Caco-2 (cell line): ENCODE results near the gene CTF1. TPM values are rescaled to one million over a fixed set of nuclear protein-coding genes. Genes with fewer than 3 reads are reported as not detected.

Source experiments
- BruUV-seq: library from RNA; stranded (reverse); fragments of 400-500 nt; replicated peaks from 2 replicates; lab custom pipeline; 2021; lab: Mats Ljungman, UMichigan
- CTCF ChIA-PET: fragments of 300-600 bp; sonication (Branson Sonifier 250); formaldehyde crosslinking; loops from one replicate; lab custom pipeline; 2022; ENCODE audit warnings: antibody characterized with exemption; lab: Charles Lee
- POLR2A ChIA-PET: fragments of 300-600 bp; sonication (Branson Sonifier 250); formaldehyde crosslinking; loops from one replicate; lab custom pipeline; 2022; ENCODE audit warnings: antibody characterized with exemption; lab: Charles Lee
- DNase-seq, 2 experiments: peaks; one replicate each; pipeline versions ENCODE4 v3.0.0 to v3.0.0-alpha.2; 2020 to 2022
- H3K27me3 ChIP-seq: replicated peaks from 2 replicates; pipeline ENCODE4 v1.6.0; 2011; ENCODE audit warnings: low read length; ENCODE audit not compliant: control insufficient read depth, insufficient read depth
- H3K36me3 ChIP-seq: 2 replicates; pipeline ENCODE4 v1.5.1; 2011; ENCODE audit warnings: low read length; ENCODE audit not compliant: control insufficient read depth, insufficient read depth
- H3K4me1 ChIP-seq: fragments of 250-450 bp; sonication (Bioruptor Pico); 2 replicates; pipeline ENCODE4 v1.5.1; 2020; ENCODE audit warnings: mild to moderate bottlenecking
- H3K4me3 ChIP-seq: 2 replicates; pipeline ENCODE4 v1.5.1; 2011; ENCODE audit warnings: low read depth, mild to moderate bottlenecking, control low read depth, low read length
- H3K9me3 ChIP-seq: fragments of 250-450 bp; sonication (Bioruptor Pico); 2 replicates; pipeline ENCODE4 v1.5.1; 2020; ENCODE audit warnings: mild to moderate bottlenecking, moderate library complexity
- H3K27ac Mint-ChIP-seq: one replicate; pipeline ENCODE4 v1.8.0; 2022; ENCODE audit warnings: mixed read lengths; ENCODE audit not compliant: unreplicated experiment
- H3K27me3 Mint-ChIP-seq: one replicate; pipeline ENCODE4 v1.8.0; 2022; ENCODE audit warnings: mixed read lengths; ENCODE audit not compliant: insufficient read depth, unreplicated experiment
- H3K36me3 Mint-ChIP-seq: one replicate; pipeline ENCODE4 v1.8.0; 2022; ENCODE audit warnings: mild to moderate bottlenecking, mixed read lengths; ENCODE audit not compliant: insufficient read depth, unreplicated experiment
- H3K4me1 Mint-ChIP-seq: one replicate; pipeline ENCODE4 v1.8.0; 2022; ENCODE audit warnings: low read depth, mixed read lengths; ENCODE audit not compliant: unreplicated experiment
- H3K4me3 Mint-ChIP-seq: one replicate; pipeline ENCODE4 v1.8.0; 2022; ENCODE audit warnings: mild to moderate bottlenecking, moderate library complexity, mixed read lengths; ENCODE audit not compliant: unreplicated experiment
- H3K9me3 Mint-ChIP-seq: one replicate; pipeline ENCODE4 v1.8.0; 2022; ENCODE audit warnings: mixed read lengths; ENCODE audit not compliant: unreplicated experiment
- CTCF ChIP-seq, 2 experiments: fragments of 200-600 bp in 1 of 2; IDR thresholded peaks; 1 replicate in 1 of 2; 2 replicates in 1 of 2; pipeline versions ENCODE4 v1.5.1 to v1.8.0; 2011 to 2022; ENCODE audit warnings: antibody characterized with exemption in 1 of 2, control low read depth in 1 of 2, inconsistent platforms in 1 of 2, low read depth in 1 of 2, low read length in 1 of 2, mild to moderate bottlenecking in 1 of 2, moderate library complexity in 1 of 2; ENCODE audit not compliant: insufficient read depth in 1 of 2, severe bottlenecking in 1 of 2, unreplicated experiment in 1 of 2
- intact Hi-C: fragments of 100-400 bp; cut with micrococcal nuclease; formaldehyde crosslinking; loops from one replicate; pipeline ENCODE4 v1.10.0; 2022; ENCODE audit not compliant: unreplicated experiment
- total RNA-seq: library from RNA; stranded (reverse); gene quantifications from 2 replicates; pipeline ENCODE4 v1.2.3, GENCODE V29; 2022

CTF1 gene
- total RNA-seq, 1 experiment from 2014 or later: 2.4 TPM

- H3K27ac Mint-ChIP-seq: no peak overlapping the region
- Histone ChIP-seq H3K36me3 (no peaks in the 10 kb centered on the region), H3K27me3 (no peaks in the 10 kb centered on the region), H3K9me3 (no peaks in the 10 kb centered on the region), H3K4me1 (no peaks in the 10 kb centered on the region), H3K4me3 (no peak overlapping the region)
- no TSS peak for BruUV-seq
- H3K9me3 Mint-ChIP-seq: no peaks in the 10 kb centered on the region
- H3K36me3 Mint-ChIP-seq: no peaks in the 10 kb centered on the region
- H3K4me3 Mint-ChIP-seq: peak overlapping the region; percentile 79
- ChIA-PET CTCF (no interaction called here), POLR2A (no interaction called here)
- intact Hi-C loops: no loop called here
- TF ChIP-seq CTCF (IDR thresholded peaks at IDR 0.05; ENCODE audit: insufficient read depth in 1 of 2, low read depth in 1 of 2, low read length in 1 of 2, severe bottlenecking in 1 of 2, unreplicated experiment in 1 of 2): no peak
- H3K27me3 Mint-ChIP-seq: no peaks in the 10 kb centered on the region
- H3K4me1 Mint-ChIP-seq: peaks cover 9% of the 10 kb centered on the region
- no peak for DNase-seq
Observed at GRCh38 chr16:30903596-30903995, 7.2 kb downstream of the CTF1 start.

- Mint-ChIP-seq H3K4me3 (no peak overlapping the region), H3K9me3 (no peaks in the 10 kb centered on the region), H3K36me3 (no peaks in the 10 kb centered on the region), H3K4me1 (peaks cover 9% of the 10 kb centered on the region), H3K27me3 (no peaks in the 10 kb centered on the region), H3K27ac (no peak overlapping the region)
- Histone ChIP-seq H3K27me3 (no peaks in the 10 kb centered on the region), H3K36me3 (no peaks in the 10 kb centered on the region), H3K4me3 (no peak overlapping the region), H3K9me3 (no peaks in the 10 kb centered on the region), H3K4me1 (no peaks in the 10 kb centered on the region)
- ChIA-PET POLR2A (no interaction called here), CTCF (no interaction called here)
- TF ChIP-seq CTCF (IDR thresholded peaks at IDR 0.05; ENCODE audit: insufficient read depth in 1 of 2, low read depth in 1 of 2, low read length in 1 of 2, severe bottlenecking in 1 of 2, unreplicated experiment in 1 of 2): no peak
- intact Hi-C loops: no loop called here
- DNase-seq: no peak
- BruUV-seq: no TSS peak
Observed at GRCh38 chr16:30904114-30904780, 7.8 kb downstream of the CTF1 start.

GRCh38 chr16:30907064-30907463, 10.7 kb downstream of the CTF1 start:
- no peak for DNase-seq
- BruUV-seq: no TSS peak

More at GRCh38 chr16:30907064-30907463, 10.7 kb downstream of the CTF1 start:
- H3K27me3 Mint-ChIP-seq: no peaks in the 10 kb centered on the region
- H3K4me1 Mint-ChIP-seq: peaks cover 9% of the 10 kb centered on the region
- Histone ChIP-seq H3K27me3 (no peaks in the 10 kb centered on the region), H3K4me3 (no peak overlapping the region), H3K4me1 (no peaks in the 10 kb centered on the region), H3K36me3 (no peaks in the 10 kb centered on the region), H3K9me3 (no peaks in the 10 kb centered on the region)
- CTCF ChIA-PET: no interaction called here
- TF ChIP-seq CTCF (IDR thresholded peaks at IDR 0.05; ENCODE audit: insufficient read depth in 1 of 2, low read depth in 1 of 2, low read length in 1 of 2, severe bottlenecking in 1 of 2, unreplicated experiment in 1 of 2): no peak
- intact Hi-C loops: no loop called here
- no peaks in the 10 kb centered on the region for H3K36me3 Mint-ChIP-seq
- H3K9me3 Mint-ChIP-seq: no peaks in the 10 kb centered on the region
- H3K27ac Mint-ChIP-seq: no peak overlapping the region
- no peak overlapping the region for H3K4me3 Mint-ChIP-seq
- POLR2A ChIA-PET: no interaction called here
